ENCODE measurements around the gene ARHGEF11. TPM values are rescaled to one million over a fixed set of nuclear protein-coding genes. Genes with fewer than 3 reads are reported as not detected.

ARHGEF11 gene
- total RNA-seq, 4 donors from 2014 or later: 56.7 to 127 (median 89.9) TPM

GRCh38 chr1:156961709-156962108 is 83.8 kb downstream of the ARHGEF11 start:
- H3K27me3 ChIP-seq: no peaks in the 10 kb centered on the region
- no peaks in the 10 kb centered on the region for H3K4me1 ChIP-seq
- H3K36me3 ChIP-seq: peaks cover 0 to 83% (median 0%) of the 10 kb centered on the region in 3 donors
- no peak overlapping the region for H3K27ac ChIP-seq
- no peak for DNase-seq
- H3K4me3 ChIP-seq: no peak overlapping the region
- TF ChIP-seq POLR2A (IDR thresholded peaks at IDR 0.05): no peak
- no peak for TF ChIP-seq CTCF (IDR thresholded peaks at IDR 0.05)
- no peaks in the 10 kb centered on the region for H3K9me3 ChIP-seq

DNA sequence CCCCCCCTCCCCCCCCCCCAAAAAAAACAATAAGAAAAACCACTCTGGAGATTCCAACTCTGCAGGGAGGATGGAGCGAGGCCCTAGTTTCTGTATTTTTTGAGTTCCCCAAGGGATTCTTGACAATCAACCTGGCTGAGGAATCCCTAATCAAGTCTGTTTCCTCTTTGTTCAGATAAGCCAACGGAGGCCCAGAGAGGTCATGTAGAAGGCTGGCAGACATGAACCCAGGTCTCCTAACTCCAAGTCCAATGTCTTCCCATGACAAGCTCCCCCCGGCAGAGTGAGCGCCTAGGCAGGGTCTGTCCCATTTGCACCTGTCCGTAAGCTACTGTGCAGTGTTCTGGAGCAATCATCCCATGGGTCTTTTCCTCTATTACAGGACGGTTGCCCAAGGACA is 85.6 kb downstream of the ARHGEF11 start:
- no peak for TF ChIP-seq POLR2A (IDR thresholded peaks at IDR 0.05)
- no peak for TF ChIP-seq CTCF (IDR thresholded peaks at IDR 0.05)
- Histone ChIP-seq H3K4me3 (no peak overlapping the region), H3K27ac (no peak overlapping the region), H3K9me3 (no peaks in the 10 kb centered on the region), H3K4me1 (no peaks in the 10 kb centered on the region), H3K36me3 (peaks cover 0 to 87% (median 0%) of the 10 kb centered on the region in 3 donors), H3K27me3 (no peaks in the 10 kb centered on the region)
- no peak for DNase-seq

GRCh38 chr1:156959414-156959813 is 86.1 kb downstream of the ARHGEF11 start:
- H3K36me3 ChIP-seq: peaks cover 0 to 91% (median 0%) of the 10 kb centered on the region in 3 donors
- no peaks in the 10 kb centered on the region for H3K27me3 ChIP-seq
- H3K27ac ChIP-seq: no peak overlapping the region
- TF ChIP-seq CTCF (IDR thresholded peaks at IDR 0.05): no peak
- no peak for TF ChIP-seq POLR2A (IDR thresholded peaks at IDR 0.05)
- no peaks in the 10 kb centered on the region for H3K4me1 ChIP-seq
- no peak overlapping the region for H3K4me3 ChIP-seq
- no peaks in the 10 kb centered on the region for H3K9me3 ChIP-seq
- DNase-seq: no peak

GRCh38 chr1:156958247-156958714 is 87.3 kb downstream of the ARHGEF11 start:
- H3K9me3 ChIP-seq: no peaks in the 10 kb centered on the region
- TF ChIP-seq CTCF (IDR thresholded peaks at IDR 0.05) (no peak), POLR2A (IDR thresholded peaks at IDR 0.05) (no peak)
- H3K4me3 ChIP-seq: no peak overlapping the region
- no peak overlapping the region for H3K27ac ChIP-seq
- DNase-seq: no peak
- no peaks in the 10 kb centered on the region for H3K27me3 ChIP-seq
- peaks cover 0 to 84% (median 0%) of the 10 kb centered on the region in 3 donors for H3K36me3 ChIP-seq
- H3K4me1 ChIP-seq: no peaks in the 10 kb centered on the region

GRCh38 chr1:156957634-156958033 is 87.9 kb downstream of the ARHGEF11 start:
- no peaks in the 10 kb centered on the region for H3K9me3 ChIP-seq
- H3K4me1 ChIP-seq: no peaks in the 10 kb centered on the region
- TF ChIP-seq POLR2A (IDR thresholded peaks at IDR 0.05) (no peak), CTCF (IDR thresholded peaks at IDR 0.05) (no peak)
- H3K4me3 ChIP-seq: no peak overlapping the region
- no peaks in the 10 kb centered on the region for H3K27me3 ChIP-seq
- no peak for DNase-seq
- peaks cover 0 to 84% (median 0%) of the 10 kb centered on the region in 3 donors for H3K36me3 ChIP-seq
- no peak overlapping the region for H3K27ac ChIP-seq

DNA sequence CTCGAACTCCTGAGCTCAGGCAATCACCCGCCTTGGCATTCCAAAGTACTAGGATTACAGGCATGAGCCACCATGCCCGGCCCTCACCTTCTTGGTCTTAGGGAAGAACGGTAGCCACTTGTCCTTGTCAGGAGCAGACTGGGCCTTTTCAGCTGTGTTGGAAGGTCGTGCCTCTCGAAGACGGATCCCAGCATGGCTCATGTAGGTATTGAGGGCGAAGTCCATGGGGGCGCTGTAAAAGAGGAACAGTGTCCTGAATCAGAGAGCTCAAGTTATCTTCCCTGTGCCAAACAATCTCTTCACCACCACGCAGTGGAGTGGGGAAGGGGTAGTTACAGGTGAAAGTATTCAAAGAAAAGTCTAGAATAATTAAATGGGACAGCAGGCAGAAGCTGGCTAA is 89.2 kb downstream of the ARHGEF11 start:
- no peak for TF ChIP-seq CTCF (IDR thresholded peaks at IDR 0.05)
- TF ChIP-seq POLR2A (IDR thresholded peaks at IDR 0.05): no peak
- Histone ChIP-seq H3K4me3 (no peak overlapping the region), H3K27ac (no peak overlapping the region), H3K4me1 (no peaks in the 10 kb centered on the region), H3K36me3 (peaks cover 0 to 85% (median 0%) of the 10 kb centered on the region in 3 donors), H3K27me3 (no peaks in the 10 kb centered on the region), H3K9me3 (no peaks in the 10 kb centered on the region)
- no peak for DNase-seq

Data from Peyer's patch (tissue), 4 donors.